NT2/D1 (cell line): ENCODE measurements around the gene TMEM190.

Experiments
- SUZ12 ChIP-seq: IDR thresholded peaks from 2 replicates; pipeline ENCODE4 v1.6.1; 2011; ENCODE audit not compliant: insufficient read length, insufficient read depth; ENCODE audit errors: extremely low read depth
- YY1 ChIP-seq: IDR thresholded peaks from 2 replicates; pipeline ENCODE4 v1.6.1; 2011; ENCODE audit not compliant: insufficient read length, insufficient read depth
- ZNF274 ChIP-seq: IDR thresholded peaks from 2 replicates; pipeline ENCODE4 v1.6.1; 2011; ENCODE audit warnings: mild to moderate bottlenecking, low read depth, low read length

GRCh38 chr19:55418185-55418584 is 41.6 kb downstream of the TMEM190 start:
- no peak for TF ChIP-seq ZNF274
- no peak for TF ChIP-seq SUZ12
- TF ChIP-seq YY1 = no peak
